BE2C (cell line): Measurements from ENCODE around the gene HTRA3.

Experiments
- DNase-seq: peaks from one replicate; pipeline ENCODE4 v3.0.0-alpha.2; 2020
- H3K27me3 ChIP-seq: fragments of 250-450 bp; sonication (Bioruptor Pico); 2 replicates; pipeline ENCODE4 v1.5.1; 2020; ENCODE audit warnings: mild to moderate bottlenecking
- H3K36me3 ChIP-seq: fragments of 250-450 bp; sonication (Bioruptor Pico); 2 replicates; pipeline ENCODE4 v1.5.1; 2020; ENCODE audit warnings: mild to moderate bottlenecking
- H3K4me1 ChIP-seq: fragments of 250-450 bp; sonication (Bioruptor Pico); 2 replicates; pipeline ENCODE4 v1.5.1; 2020
- H3K4me3 ChIP-seq: 2 replicates; pipeline ENCODE4 v1.5.1; 2011; ENCODE audit warnings: low read depth, low read length
- H3K9me3 ChIP-seq: fragments of 250-450 bp; sonication (Bioruptor Pico); 2 replicates; pipeline ENCODE4 v1.5.1; 2020
- CTCF ChIP-seq: IDR thresholded peaks from 2 replicates; pipeline ENCODE4 v1.5.1; 2012; ENCODE audit warnings: mild to moderate bottlenecking, low read depth, low read length

HTRA3 gene

GRCh38 chr4:8329859-8330761 lies 60.6 kb downstream of the HTRA3 start:
- H3K4me3 ChIP-seq = no peak overlapping the region
- H3K9me3 ChIP-seq = no peaks in the 10 kb centered on the region
- no peaks in the 10 kb centered on the region for H3K27me3 ChIP-seq
- TF ChIP-seq CTCF = no peak
- no peaks in the 10 kb centered on the region for H3K4me1 ChIP-seq
- DNase-seq = peak; percentile 11
- no peaks in the 10 kb centered on the region for H3K36me3 ChIP-seq

GRCh38 chr4:8330821-8331574 lies 61.4 kb downstream of the HTRA3 start:
- Histone ChIP-seq H3K9me3 (no peaks in the 10 kb centered on the region), H3K27me3 (no peaks in the 10 kb centered on the region), H3K4me3 (no peak overlapping the region), H3K36me3 (no peaks in the 10 kb centered on the region), H3K4me1 (no peaks in the 10 kb centered on the region)
- TF ChIP-seq CTCF = no peak
- peak; percentile 3 for DNase-seq

DNA sequence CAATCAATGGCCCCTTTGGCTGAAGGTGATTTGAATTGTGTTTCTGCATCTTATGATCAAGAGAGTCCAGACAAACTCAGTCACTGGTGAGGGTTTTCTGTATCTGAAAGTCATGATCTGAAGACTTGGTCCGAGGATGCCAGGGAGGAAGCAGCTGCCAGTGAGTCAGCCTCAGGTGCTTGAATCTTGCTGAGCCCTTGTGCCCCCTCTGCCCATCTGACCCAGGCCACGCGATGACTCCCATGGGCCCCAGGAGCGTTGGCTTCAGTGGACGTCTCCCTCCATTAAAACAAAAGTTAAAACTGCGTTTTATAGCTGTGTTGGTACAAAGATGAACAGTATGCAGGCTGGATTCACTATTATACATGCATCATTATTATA lies 62.0 kb downstream of the HTRA3 start:
- Histone ChIP-seq H3K4me1 (no peaks in the 10 kb centered on the region), H3K4me3 (no peak overlapping the region), H3K9me3 (no peaks in the 10 kb centered on the region), H3K27me3 (no peaks in the 10 kb centered on the region), H3K36me3 (no peaks in the 10 kb centered on the region)
- peak; percentile 0 for DNase-seq
- TF ChIP-seq CTCF = no peak

DNA sequence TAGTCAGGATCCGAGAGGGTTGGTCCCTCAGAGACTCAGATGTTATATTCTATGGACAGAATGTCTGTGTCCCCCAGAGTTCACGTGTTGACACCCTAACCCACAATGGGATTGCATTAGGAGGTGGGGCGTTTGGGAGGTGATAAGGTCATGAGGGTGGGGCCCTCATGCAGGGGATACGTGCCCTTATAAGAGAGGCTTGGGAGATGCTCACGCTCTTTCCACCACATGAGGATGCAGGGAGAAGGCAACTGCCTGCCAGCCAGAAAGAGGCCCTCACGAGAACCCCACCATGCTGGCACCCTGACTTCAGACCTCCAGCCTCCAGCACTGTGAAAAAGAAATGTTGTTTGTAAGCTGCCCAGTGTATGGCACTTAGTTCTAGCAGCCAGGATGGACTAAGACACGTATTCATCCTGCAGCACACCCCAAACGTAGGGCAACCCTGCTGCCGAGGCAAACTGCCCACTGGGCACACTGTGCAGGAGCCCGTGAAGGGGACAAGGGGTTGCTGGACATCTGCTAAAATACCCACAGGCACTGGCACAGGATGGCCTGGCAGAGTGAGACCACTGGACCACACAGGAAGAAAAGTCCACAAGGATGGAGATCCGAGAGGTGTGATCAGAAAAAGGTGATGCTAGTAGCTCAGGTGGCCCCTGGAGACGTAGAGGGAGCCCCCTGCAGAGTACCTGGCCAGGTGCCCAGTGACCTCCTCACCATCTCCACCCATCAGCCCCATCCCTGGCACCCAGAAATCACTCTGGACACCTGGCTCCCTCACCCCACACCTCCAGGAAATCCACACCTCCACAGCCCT lies 62.7 kb downstream of the HTRA3 start:
- Histone ChIP-seq H3K4me3 (no peak overlapping the region), H3K27me3 (no peaks in the 10 kb centered on the region), H3K36me3 (no peaks in the 10 kb centered on the region), H3K4me1 (no peaks in the 10 kb centered on the region), H3K9me3 (0 out of 2 replicates have a peak, but pooled peaks cover 3% of the 10 kb centered on the region)
- peak; percentile 1 for DNase-seq
- TF ChIP-seq CTCF = no peak

DNA sequence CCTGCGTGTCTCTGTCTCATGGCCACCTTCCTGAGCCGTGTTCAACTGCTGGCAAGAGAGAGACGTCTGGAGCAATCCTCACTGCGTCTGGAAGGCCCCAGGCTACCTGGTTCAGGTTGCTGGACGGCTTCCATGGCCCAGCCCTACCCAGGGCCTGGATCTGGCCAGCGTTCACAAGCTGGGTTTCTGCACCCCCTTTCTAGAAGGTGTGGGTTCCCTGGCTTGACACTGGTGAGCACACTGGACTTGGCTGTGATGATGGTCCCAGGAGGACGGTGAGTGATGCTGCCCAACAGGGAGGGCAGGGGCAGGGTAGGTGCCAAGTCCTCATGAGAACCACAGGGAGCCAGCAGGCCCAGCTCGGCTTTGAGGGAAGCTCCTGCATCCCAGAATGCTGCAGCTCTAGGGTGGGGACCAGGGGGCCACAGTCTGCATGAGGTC lies 63.4 kb downstream of the HTRA3 start:
- peak; percentile 4 for DNase-seq
- H3K4me3 ChIP-seq = no peak overlapping the region
- no peak for TF ChIP-seq CTCF
- H3K4me1 ChIP-seq = no peaks in the 10 kb centered on the region
- H3K36me3 ChIP-seq = no peaks in the 10 kb centered on the region
- H3K27me3 ChIP-seq = no peaks in the 10 kb centered on the region
- 0 out of 2 replicates have a peak, but pooled peaks cover 3% of the 10 kb centered on the region for H3K9me3 ChIP-seq
